Heart left ventricle (tissue), 13 donors: ENCODE measurements around the gene FATE1.

ENCODE experiments used
- POLR2A ChIP-seq, 2 donors: fragments of 450-650 bp; IDR thresholded peaks; one replicate each; pipeline ENCODE4 v1.6.1; 2017; ENCODE audit warnings: antibody characterized with exemption in 2 of 2, mild to moderate bottlenecking in 2 of 2, moderate library complexity in 2 of 2
- TF ChIP-seq, protein P1 (sequence below), 12 donors: fragments of 200-600 bp; sonication (generic) in 4 of 12; IDR thresholded peaks; one replicate each; pipeline versions ENCODE4 v1.5.0 to v1.8.0; 2018 to 2022; ENCODE audit warnings: antibody characterized with exemption in 12 of 12, mild to moderate bottlenecking in 5 of 12
- donor health status: ischemic (EF 13 %, LVEDD 7.1; RV severe dilation, severe dysfunction).
- donor health status: DM: no; HTN: yes; CAD: no.
- donor health status: DM: no; HTN: no; CAD: no.
- donor health status: ischemic (EF 25% LVEDD 6.9; RV normal size, moderate dysfunction).
- donor health status: ischemic (EF 25% LVEDD 5.7; RV mildly dilated, moderate dysfunction).
- donor health status: ischemic (EF 35%, LVEDD 5.7; RV mildly dilated, moderate dysfunction).
- donor health status: nonischemic (EF 11% LVEDD 7.7; RV severe dilation, severe dysfunction).
- donor health status: DM: yes; HTN: yes; CAD: no.
- donor health status: PGD.
- donor health status: ischemic (EF 29% LVEDD 5.4; RV normal size, mild dysfunction).
- donor health status: nonischemic (EF 23%, LVEDD 6.1; RV moderate dilation, normal function).

DNA sequence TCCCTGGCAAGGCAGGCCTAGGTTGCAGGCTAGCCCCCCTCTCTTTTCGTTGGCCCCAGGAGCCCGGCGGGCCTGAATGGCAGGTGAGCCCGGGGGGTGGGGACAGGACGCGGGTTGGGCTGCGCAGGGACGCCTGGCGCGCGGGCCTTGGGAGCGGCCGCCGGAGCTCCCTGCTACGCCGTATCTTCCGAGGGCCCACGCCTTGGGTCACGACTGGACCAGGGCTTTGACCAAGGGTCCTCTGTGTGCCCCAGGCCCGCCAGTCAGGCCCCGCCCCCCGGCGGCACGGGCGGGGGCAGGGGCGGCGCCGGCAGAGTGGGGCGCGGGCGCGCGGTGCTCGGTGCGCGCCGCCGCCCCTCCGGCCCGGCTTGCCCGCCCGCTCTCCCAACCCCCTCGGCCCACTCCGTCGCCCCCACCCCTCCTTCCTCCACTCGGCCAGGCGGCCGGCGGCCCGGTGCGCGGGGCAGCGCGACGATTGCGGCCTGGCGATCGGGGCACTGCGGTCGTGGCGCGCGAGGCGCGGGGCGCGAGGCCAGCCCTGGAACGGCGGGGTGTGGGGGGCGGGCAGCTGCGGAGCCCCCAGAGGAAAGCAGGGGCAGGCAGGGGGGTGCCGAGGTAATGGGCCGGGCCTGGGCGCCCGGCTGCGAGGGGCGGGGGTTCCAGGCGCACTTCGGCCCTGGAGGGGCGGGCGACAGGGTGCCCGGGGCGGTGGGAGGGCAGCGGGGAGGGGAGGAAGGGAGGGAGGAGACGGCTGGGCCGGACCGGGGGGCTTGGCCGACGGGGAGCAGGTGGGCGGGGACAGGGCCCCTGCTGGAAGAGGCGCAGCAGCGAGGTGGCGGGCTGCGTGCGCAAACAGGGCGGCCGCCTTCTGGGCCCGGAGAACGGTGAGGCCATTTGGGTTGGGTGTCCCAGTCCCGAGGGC, 20.9 kb upstream of the FATE1 start, which contains the start of gene PRRG3:
- TF ChIP-seq, protein P1, sequence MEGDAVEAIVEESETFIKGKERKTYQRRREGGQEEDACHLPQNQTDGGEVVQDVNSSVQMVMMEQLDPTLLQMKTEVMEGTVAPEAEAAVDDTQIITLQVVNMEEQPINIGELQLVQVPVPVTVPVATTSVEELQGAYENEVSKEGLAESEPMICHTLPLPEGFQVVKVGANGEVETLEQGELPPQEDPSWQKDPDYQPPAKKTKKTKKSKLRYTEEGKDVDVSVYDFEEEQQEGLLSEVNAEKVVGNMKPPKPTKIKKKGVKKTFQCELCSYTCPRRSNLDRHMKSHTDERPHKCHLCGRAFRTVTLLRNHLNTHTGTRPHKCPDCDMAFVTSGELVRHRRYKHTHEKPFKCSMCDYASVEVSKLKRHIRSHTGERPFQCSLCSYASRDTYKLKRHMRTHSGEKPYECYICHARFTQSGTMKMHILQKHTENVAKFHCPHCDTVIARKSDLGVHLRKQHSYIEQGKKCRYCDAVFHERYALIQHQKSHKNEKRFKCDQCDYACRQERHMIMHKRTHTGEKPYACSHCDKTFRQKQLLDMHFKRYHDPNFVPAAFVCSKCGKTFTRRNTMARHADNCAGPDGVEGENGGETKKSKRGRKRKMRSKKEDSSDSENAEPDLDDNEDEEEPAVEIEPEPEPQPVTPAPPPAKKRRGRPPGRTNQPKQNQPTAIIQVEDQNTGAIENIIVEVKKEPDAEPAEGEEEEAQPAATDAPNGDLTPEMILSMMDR (IDR thresholded peaks at IDR 0.05), result peak in 1 of 12 donors; percentile 15
- no peak for TF ChIP-seq POLR2A (IDR thresholded peaks at IDR 0.05)
